ENCODE data around the gene AWAT1. TPM values are rescaled to one million over a fixed set of nuclear protein-coding genes. Genes with fewer than 3 reads are reported as not detected.

The AWAT1 gene
- total and polyA plus RNA-seq, 11 donors: not detected

DNA sequence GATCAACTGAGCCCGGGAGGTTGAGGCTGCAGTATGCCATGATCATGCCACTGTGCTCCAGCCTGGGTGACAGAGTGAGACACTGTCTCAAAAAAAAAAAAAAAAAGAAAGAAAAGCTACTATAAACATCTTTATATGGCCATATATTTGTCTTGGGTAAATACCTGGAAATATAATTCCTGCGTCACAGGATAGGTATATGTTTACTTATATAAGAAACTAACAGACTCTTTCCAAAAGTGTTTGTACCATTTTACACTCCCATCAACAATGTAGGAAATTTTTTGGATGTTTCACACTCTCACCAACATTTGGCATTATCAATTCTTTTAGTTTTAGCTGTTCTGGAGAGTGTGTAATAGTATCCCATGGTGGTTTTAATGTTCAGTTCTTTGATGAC, 12.8 kb downstream of the AWAT1 start:
- no peaks in the 10 kb centered on the region for H3K9me3 ChIP-seq
- no peaks in the 10 kb centered on the region for H3K4me1 ChIP-seq
- no peak for DNase-seq
- H3K36me3 ChIP-seq: no peaks in the 10 kb centered on the region
- no peak overlapping the region for H3K27ac ChIP-seq
- no peak for ATAC-seq
- no peak for TF ChIP-seq POLR2A (IDR thresholded peaks at IDR 0.05)
- TF ChIP-seq, protein P1, sequence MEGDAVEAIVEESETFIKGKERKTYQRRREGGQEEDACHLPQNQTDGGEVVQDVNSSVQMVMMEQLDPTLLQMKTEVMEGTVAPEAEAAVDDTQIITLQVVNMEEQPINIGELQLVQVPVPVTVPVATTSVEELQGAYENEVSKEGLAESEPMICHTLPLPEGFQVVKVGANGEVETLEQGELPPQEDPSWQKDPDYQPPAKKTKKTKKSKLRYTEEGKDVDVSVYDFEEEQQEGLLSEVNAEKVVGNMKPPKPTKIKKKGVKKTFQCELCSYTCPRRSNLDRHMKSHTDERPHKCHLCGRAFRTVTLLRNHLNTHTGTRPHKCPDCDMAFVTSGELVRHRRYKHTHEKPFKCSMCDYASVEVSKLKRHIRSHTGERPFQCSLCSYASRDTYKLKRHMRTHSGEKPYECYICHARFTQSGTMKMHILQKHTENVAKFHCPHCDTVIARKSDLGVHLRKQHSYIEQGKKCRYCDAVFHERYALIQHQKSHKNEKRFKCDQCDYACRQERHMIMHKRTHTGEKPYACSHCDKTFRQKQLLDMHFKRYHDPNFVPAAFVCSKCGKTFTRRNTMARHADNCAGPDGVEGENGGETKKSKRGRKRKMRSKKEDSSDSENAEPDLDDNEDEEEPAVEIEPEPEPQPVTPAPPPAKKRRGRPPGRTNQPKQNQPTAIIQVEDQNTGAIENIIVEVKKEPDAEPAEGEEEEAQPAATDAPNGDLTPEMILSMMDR (IDR thresholded peaks at IDR 0.05): no peak
- intact Hi-C loops (cut with DNase I): no loop called here
- WGBS, 4 donors: 79 to 100% (median 97%) methylated on average over 2 of the region's 2 CpGs
- peaks cover 0 to 18% (median 0%) of the 10 kb centered on the region in 9 donors for H3K27me3 ChIP-seq
- H3K4me3 ChIP-seq: no peak overlapping the region

DNA sequence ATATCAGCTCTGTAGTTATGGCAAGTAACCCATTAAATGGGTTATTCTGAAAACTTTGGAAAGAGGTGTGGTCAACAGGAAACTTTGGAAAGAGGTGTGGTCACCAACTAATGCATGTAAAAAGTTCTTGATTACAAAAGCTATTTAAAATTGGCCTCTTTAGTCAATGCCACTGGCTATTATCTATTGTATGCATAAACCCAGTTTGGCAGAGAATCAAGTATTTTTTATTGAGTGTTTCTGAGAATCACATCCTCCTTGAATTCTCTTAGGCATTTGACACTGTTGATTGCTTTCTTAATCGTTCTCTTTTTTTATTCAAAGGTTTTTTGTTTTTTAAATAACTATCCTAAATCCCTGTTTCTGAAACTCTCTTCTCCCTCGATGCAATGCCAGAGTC, 18.0 kb downstream of the AWAT1 start:
- no peak overlapping the region for H3K4me3 ChIP-seq
- H3K27me3 ChIP-seq: peaks cover 0 to 6% (median 0%) of the 10 kb centered on the region in 9 donors
- intact Hi-C loops (cut with DNase I): no loop called here
- ATAC-seq (no peak), DNase-seq (no peak)
- H3K4me1 ChIP-seq: no peaks in the 10 kb centered on the region
- WGBS, 4 donors: 42 to 56% (median 44%) methylated on average over 2 of the region's 2 CpGs
- no peaks in the 10 kb centered on the region for H3K36me3 ChIP-seq
- H3K9me3 ChIP-seq: no peaks in the 10 kb centered on the region
- no peak for TF ChIP-seq POLR2A (IDR thresholded peaks at IDR 0.05)
- TF ChIP-seq, protein P1 (IDR thresholded peaks at IDR 0.05): no peak
- H3K27ac ChIP-seq: peak overlapping the region in 1 of 12 donors; percentile 40

DNA sequence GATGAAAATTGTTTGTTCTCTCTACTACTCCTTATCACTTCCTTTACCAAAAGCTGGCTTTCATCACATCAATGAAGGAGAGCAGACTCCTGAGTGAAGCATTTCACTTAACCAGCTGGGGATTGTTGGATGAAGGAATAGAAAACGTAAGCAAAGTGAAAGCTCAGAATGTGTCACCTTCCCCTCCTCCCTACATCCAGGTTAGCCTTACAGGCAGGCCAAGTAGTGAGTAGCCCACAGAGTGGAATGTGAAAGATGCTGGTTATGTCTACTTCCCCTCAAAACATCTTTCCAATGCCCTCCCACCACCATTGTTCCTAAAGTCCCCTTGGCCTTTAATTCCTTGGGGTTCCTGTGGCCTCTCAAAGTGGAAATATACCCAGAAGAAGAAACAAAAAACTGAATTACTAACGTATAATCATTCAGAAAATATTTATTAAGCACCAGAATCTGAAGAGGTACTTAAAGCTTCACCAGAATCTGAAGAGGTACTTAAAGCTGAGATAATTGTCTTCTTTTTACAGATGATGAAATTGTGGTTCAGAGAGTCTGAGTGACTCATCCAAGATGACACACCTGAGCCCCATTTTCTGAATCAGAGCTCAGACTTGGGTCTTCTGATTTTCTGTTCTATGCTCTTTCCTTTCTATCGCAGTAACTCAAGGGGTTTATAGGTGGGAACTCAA, 19.1 kb downstream of the AWAT1 start:
- no peak for DNase-seq
- intact Hi-C loops (cut with DNase I): no loop called here
- TF ChIP-seq, protein P1 (IDR thresholded peaks at IDR 0.05): no peak
- TF ChIP-seq POLR2A (IDR thresholded peaks at IDR 0.05): no peak

GRCh38 chrX:70254063-70254400, 19.6 kb downstream of the AWAT1 start:
- no peak overlapping the region for H3K4me3 ChIP-seq
- no peaks in the 10 kb centered on the region for H3K36me3 ChIP-seq
- no peaks in the 10 kb centered on the region for H3K9me3 ChIP-seq
- WGBS, 4 donors: 71 to 89% (median 75%) methylated on average over 1 of the region's 1 CpG
- no peaks in the 10 kb centered on the region for H3K4me1 ChIP-seq
- peaks cover 0 to 6% (median 0%) of the 10 kb centered on the region in 9 donors for H3K27me3 ChIP-seq
- DNase-seq (no peak), ATAC-seq (no peak)
- no peak for TF ChIP-seq POLR2A (IDR thresholded peaks at IDR 0.05)
- TF ChIP-seq, protein P1 (IDR thresholded peaks at IDR 0.05): no peak
- intact Hi-C loops (cut with DNase I): no loop called here
- H3K27ac ChIP-seq: no peak overlapping the region

More for the DNA sequence above, 19.1 kb downstream of the AWAT1 start:
- H3K36me3 ChIP-seq: no peaks in the 10 kb centered on the region
- WGBS, 4 donors: 75 to 91% (median 80%) methylated on average over 3 of the region's 3 CpGs
- H3K4me1 ChIP-seq: no peaks in the 10 kb centered on the region
- H3K27ac ChIP-seq: peak overlapping the region in 1 of 12 donors; percentile 40
- no peak overlapping the region for H3K4me3 ChIP-seq
- peaks cover 0 to 6% (median 0%) of the 10 kb centered on the region in 9 donors for H3K27me3 ChIP-seq
- no peak for ATAC-seq
- H3K9me3 ChIP-seq: no peaks in the 10 kb centered on the region

Data from heart left ventricle (tissue), 16 donors.